ENCODE data around the gene SCO1. TPM values are rescaled to one million over a fixed set of nuclear protein-coding genes. Genes with fewer than 3 reads are reported as not detected.

The SCO1 gene
- total and polyA plus RNA-seq, 2 of the 4 experiments (the other 2 are of a cell fraction) = 17.0 to 21.7 TPM

DNA sequence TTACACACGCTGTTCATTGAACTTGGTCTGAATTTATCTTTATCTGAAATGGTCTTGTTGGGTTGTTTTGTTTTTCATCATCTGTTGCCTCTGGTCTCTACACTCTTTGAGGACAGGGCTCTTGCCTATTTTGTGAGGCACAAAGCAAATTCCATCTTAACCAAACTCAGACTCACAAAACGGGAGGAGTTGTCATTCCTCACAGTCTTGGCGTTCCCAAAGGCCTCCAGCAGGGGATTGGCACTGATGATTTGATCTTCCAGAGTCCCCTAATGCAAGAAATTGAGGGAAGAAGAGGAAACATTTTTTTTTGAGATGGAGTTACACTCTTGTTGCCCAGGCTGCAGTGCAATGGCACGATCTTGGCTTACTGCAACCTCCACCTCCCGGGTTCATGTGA lies 49.0 kb downstream of the SCO1 start:
- Histone ChIP-seq H4K20me1 (ENCODE audit: insufficient read depth, low read length) (no peaks in the 10 kb centered on the region), H3K18ac (ENCODE audit: low read depth, low read length) (no peak overlapping the region), H3K9me1 (ENCODE audit: insufficient read depth, low read length) (no peaks in the 10 kb centered on the region), H2BK15ac (ENCODE audit: low read depth, low read length) (no peak overlapping the region), H3K4ac (ENCODE audit: low read depth, low read length) (no peak overlapping the region), H2AK5ac (ENCODE audit: low read depth, low read length) (no peak overlapping the region), H3K4me1 (ENCODE audit: control insufficient read depth, insufficient read depth, low read length) (no peaks in the 10 kb centered on the region; the same call in 1 of the 2 replicates), H3K4me2 (ENCODE audit: low read depth, low read length) (no peak overlapping the region), H3K56ac (ENCODE audit: extremely low read depth, insufficient read depth, low read length) (no peak overlapping the region), H2BK120ac (ENCODE audit: low read depth, low read length) (peak overlapping the region; percentile 15; the same call in 1 of the 2 replicates), H3K23ac (ENCODE audit: low read depth, low read length) (no peak overlapping the region), H3K4me3 (ENCODE audit: insufficient read depth, low read depth, low read length) (no peak overlapping the region), H3K79me1 (ENCODE audit: low read depth in 1 of 2, low read length in 2 of 2) (no peaks in the 10 kb centered on the region), H2AK9ac (replicated peaks; ENCODE audit: low read depth, low read length, poor library complexity) (peak overlapping the region; percentile 55), H3K27ac (ENCODE audit: insufficient read depth, low read length) (no peak overlapping the region), H3K9ac (ENCODE audit: low read depth, low read length) (no peak overlapping the region), H2BK20ac (ENCODE audit: low read depth, low read length) (no peak overlapping the region), H3K27me3 (ENCODE audit: control insufficient read depth, insufficient read depth, low read length) (no peaks in the 10 kb centered on the region), H3K9me3 (ENCODE audit: control insufficient read depth, insufficient read depth, low read length) (no peaks in the 10 kb centered on the region), H4K8ac (ENCODE audit: low read depth in 2 of 2, low read length in 2 of 2) (no peak overlapping the region), H2AFZ (replicated peaks; ENCODE audit: low read length, poor library complexity) (no peak overlapping the region), H3K36me3 (ENCODE audit: control insufficient read depth, insufficient read depth, low read length) (no peaks in the 10 kb centered on the region), H3K14ac (replicated peaks; ENCODE audit: low read depth, low read length) (no peak overlapping the region), H4K5ac (ENCODE audit: low read depth, low read length) (no peak overlapping the region), H2BK5ac (ENCODE audit: low read depth, low read length, poor library complexity, severe bottlenecking) (no peak overlapping the region), H4K91ac (ENCODE audit: insufficient read depth, low read depth, low read length) (0 out of 2 replicates have a peak overlapping the region, but pooled peaks have one; percentile 25)
- dilution Hi-C loops (cut with HindIII; ENCODE audit: low sequenced_read_pairs, unreplicated experiment) = no loop called here
- DNase-seq = no peak
- POLR2A ChIA-PET (ENCODE audit: unreplicated experiment) = no interaction called here
- intact Hi-C loops (cut with micrococcal nuclease) = loop anchor here (5.0 kb wide), 4 partner anchors 34 to 1339 kb away; partner anchors contain the start of genes ADPRM and SCO1
- CTCF ChIA-PET = no interaction called here
- no TSS peak for BruUV-seq (replicated peaks)
- no peak for TF ChIP-seq POLR2A (IDR thresholded peaks at IDR 0.05; ENCODE audit: low read depth, low read length)
- no peak for TF ChIP-seq CEBPB (IDR thresholded peaks at IDR 0.05; ENCODE audit: low read depth, low read length)
- TF ChIP-seq RCOR1 (IDR thresholded peaks at IDR 0.05; ENCODE audit: insufficient replicate concordance, low read length) = no peak
- TF ChIP-seq, protein P1, sequence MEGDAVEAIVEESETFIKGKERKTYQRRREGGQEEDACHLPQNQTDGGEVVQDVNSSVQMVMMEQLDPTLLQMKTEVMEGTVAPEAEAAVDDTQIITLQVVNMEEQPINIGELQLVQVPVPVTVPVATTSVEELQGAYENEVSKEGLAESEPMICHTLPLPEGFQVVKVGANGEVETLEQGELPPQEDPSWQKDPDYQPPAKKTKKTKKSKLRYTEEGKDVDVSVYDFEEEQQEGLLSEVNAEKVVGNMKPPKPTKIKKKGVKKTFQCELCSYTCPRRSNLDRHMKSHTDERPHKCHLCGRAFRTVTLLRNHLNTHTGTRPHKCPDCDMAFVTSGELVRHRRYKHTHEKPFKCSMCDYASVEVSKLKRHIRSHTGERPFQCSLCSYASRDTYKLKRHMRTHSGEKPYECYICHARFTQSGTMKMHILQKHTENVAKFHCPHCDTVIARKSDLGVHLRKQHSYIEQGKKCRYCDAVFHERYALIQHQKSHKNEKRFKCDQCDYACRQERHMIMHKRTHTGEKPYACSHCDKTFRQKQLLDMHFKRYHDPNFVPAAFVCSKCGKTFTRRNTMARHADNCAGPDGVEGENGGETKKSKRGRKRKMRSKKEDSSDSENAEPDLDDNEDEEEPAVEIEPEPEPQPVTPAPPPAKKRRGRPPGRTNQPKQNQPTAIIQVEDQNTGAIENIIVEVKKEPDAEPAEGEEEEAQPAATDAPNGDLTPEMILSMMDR (conservative IDR thresholded peaks at IDR 0.05; ENCODE audit: low read depth, low read length) = no peak
- no peak for TF ChIP-seq MAFK (IDR thresholded peaks at IDR 0.05; ENCODE audit: low read depth, low read length)
- no peak for TF ChIP-seq BHLHE40 (IDR thresholded peaks at IDR 0.05; ENCODE audit: low read depth, low read length)
- no peak for TF ChIP-seq CHD1 (IDR thresholded peaks at IDR 0.05; ENCODE audit: low read depth, low read length)
- TF ChIP-seq, protein P2, sequence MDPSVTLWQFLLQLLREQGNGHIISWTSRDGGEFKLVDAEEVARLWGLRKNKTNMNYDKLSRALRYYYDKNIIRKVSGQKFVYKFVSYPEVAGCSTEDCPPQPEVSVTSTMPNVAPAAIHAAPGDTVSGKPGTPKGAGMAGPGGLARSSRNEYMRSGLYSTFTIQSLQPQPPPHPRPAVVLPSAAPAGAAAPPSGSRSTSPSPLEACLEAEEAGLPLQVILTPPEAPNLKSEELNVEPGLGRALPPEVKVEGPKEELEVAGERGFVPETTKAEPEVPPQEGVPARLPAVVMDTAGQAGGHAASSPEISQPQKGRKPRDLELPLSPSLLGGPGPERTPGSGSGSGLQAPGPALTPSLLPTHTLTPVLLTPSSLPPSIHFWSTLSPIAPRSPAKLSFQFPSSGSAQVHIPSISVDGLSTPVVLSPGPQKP (IDR thresholded peaks at IDR 0.05; ENCODE audit: borderline replicate concordance, low read depth, low read length) = no peak
- no peak for TF ChIP-seq FOS (IDR thresholded peaks at IDR 0.05; ENCODE audit: low read depth, low read length)
- TF ChIP-seq MAZ (IDR thresholded peaks at IDR 0.05; ENCODE audit: borderline replicate concordance, low read depth, low read length) = no peak
- TF ChIP-seq, protein P3, sequence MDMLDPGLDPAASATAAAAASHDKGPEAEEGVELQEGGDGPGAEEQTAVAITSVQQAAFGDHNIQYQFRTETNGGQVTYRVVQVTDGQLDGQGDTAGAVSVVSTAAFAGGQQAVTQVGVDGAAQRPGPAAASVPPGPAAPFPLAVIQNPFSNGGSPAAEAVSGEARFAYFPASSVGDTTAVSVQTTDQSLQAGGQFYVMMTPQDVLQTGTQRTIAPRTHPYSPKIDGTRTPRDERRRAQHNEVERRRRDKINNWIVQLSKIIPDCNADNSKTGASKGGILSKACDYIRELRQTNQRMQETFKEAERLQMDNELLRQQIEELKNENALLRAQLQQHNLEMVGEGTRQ (IDR thresholded peaks at IDR 0.05; ENCODE audit: low read depth, low read length) = no peak
- no peak for TF ChIP-seq MXI1 (IDR thresholded peaks at IDR 0.05; ENCODE audit: borderline replicate concordance, low read depth, low read length)
- TF ChIP-seq SMC3 (IDR thresholded peaks at IDR 0.05; ENCODE audit: low read depth, low read length) = no peak
- TF ChIP-seq RAD21 (IDR thresholded peaks at IDR 0.05; ENCODE audit: low read length) = no peak
- no peak for TF ChIP-seq NFE2L2 (IDR thresholded peaks at IDR 0.05; ENCODE audit: low read depth, low read length)
- no peak for TF ChIP-seq RFX5 (IDR thresholded peaks at IDR 0.05; ENCODE audit: low read depth, low read length)
- ATAC-seq (ENCODE audit: low read depth) = no peak
- no CpG with 5 or more reads among the region's 5 CpGs for WGBS, 2 experiments (ENCODE audit: extremely low coverage in 2 of 2, insufficient read length in 1 of 2)
- in situ Hi-C loops (cut with MboI; ENCODE audit: low sequenced_read_pairs) = loop anchor here (5.0 to 10.0 kb wide), 2 partner anchors 86 to 194 kb away; partner anchors contain the start of gene TMEM220
